NT2/D1 (cell line): Measurements from ENCODE around the gene CLIP4.

Experiments
- SUZ12 ChIP-seq: IDR thresholded peaks from 2 replicates; pipeline ENCODE4 v1.6.1; 2011; ENCODE audit not compliant: insufficient read length, insufficient read depth; ENCODE audit errors: extremely low read depth
- ZNF274 ChIP-seq: IDR thresholded peaks from 2 replicates; pipeline ENCODE4 v1.6.1; 2011; ENCODE audit warnings: mild to moderate bottlenecking, low read depth, low read length

DNA sequence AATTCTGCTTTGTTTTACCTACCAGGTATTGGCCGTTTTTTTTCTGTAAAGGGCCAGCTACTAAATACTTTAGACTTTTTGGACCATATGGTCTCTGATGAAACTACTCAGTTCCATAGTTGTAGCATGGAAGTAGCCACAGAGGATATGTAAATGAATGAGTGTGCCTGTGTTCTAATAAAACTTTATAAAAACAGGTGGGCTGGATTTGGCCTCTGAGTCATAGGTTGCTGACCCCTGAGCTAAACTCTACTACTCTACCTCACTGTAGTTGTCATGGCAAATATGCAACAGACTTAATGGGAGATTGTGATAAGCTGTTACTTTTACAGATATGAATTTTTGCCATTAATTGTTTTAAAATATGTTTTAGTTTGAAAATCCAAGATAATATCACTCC is 19.7 kb downstream of the CLIP4 start:
- TF ChIP-seq ZNF274 (no peak), SUZ12 (no peak)
